ENCODE results near the gene SP6.

Gene SP6

DNA sequence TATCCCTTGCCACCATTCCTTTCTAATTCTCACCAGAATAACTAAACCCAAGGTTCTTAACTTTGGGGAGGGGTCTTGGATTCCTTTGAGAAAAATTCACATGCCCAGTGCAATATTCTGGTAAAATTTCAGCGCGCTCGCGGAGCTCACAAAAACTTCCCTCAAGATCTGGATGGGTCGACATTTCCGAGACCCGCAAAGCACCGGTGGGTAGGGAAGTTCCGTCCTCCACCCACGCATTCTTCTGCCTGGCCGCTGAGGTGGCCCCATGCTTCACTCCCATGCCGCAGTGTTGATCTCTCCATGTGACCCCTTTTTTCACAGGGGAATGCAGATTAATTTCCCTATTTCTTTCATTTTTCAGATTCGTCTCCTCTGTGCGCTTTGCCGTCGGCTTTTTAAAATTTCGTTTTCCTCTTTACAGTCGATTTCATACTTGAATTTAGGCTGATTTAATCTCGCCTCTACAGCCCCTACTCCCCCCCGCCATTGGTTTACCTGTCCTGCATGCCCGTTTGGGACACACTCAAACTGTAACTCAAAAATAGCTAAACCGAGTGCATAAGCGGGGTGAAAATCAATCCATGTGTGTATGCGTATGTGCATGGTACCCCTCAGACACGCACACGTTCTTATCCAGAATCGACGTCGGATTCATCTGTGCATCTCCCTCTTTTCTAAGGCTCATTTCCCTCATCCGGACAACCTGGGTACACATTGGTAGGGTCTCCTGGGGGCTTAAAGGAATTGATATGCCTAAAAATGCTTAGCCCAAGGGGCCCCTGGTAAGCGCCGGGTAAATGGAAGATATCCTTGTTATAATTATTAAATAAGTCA lies 1.4 kb upstream of the SP6 start:
- no peak for DNase-seq

DNA sequence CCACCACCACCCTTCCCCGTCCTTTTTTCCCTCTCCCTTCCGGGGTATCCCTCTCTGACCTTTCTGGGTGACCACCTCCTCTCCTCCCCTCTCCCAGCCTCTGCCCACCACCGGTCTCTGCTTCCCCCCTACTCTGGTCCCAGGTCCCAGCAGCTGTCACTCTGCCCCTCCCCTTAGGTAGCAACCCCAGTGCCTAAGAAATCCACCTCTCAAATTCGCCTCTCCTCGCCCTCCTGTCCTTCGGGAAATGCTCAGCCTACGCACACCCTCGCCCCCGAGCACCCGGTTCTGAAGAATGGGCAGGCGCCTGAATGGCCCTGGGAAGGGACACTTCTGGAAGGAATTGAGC lies 775 bp upstream of the SP6 start:
- no peak for DNase-seq

DNA sequence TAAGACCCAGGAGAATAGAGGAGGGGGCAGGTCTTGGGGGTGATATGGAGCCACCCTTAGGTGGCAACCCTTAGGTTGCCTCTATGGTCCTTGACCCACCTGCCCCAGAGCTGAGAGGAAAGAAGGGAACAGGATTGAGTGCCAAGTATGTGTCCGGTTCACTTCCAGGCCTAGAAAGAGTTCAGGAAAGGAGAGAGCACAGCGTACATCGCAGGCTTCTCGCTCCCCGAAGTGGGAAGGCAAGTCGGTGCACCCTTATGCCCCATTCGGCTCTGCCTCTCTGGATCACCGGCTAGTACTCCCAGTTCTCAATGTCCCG lies 631 bp downstream of the SP6 start:
- DNase-seq, result no peak

DNA sequence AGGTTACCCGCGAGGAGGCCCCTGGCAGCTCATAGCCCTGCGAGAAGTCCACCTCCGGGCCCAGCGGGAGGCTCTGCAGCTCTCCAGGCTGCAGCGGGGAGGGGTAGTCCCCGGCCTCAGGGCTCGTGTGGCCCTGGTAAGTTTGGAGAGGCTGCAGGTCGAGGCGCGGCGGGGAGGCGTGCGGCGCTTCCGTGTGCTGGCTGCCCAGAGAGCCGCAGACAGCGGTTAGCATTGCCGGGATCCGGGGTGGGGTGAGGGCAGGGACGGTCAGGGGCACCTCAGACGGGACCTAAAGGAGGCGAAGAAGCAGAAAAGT lies 2.8 kb downstream of the SP6 start:
- DNase-seq, result no peak

DNA sequence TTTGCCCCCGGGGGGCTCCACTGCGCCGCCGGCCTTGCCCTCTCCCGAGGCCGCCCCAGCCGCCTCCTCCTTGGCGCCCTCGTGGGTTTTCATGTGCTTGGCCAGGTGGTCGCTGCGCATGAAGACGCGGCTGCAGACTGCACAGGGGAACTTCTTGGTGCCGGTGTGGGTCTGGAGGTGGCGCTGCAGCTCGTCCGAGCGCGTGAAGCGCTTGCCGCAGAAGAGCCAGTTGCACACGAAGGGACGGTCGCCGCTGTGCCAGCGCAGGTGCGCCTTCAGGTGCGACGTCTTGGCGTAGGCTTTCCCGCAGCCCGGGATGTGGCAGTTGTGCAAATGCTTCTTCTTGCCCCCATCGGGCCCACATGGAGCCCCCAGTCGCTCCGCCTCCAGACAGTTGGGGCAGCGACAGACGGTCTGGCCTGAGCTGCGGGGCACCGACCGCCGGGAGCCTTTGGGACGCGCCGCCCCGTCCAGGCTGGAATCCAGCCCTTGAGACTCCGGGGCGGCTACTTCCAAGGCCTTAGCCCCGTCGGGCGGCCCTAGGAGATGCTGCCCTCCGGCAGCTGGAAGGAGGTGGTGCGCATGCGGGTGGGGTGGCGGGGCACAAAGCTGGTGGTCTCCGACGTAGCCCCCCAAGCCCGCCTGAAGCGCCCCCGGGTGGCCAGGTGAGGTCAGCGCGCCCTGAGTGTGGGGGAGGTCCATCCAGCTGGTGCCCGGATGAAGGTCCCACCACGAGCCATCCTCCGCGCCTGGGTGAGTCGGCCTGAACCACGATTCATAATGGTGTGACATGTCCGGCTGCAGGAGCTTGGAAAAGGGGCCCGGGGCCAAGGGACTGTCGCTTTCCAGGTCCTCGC lies 3.4 kb downstream of the SP6 start:
- no peak for DNase-seq

DNA sequence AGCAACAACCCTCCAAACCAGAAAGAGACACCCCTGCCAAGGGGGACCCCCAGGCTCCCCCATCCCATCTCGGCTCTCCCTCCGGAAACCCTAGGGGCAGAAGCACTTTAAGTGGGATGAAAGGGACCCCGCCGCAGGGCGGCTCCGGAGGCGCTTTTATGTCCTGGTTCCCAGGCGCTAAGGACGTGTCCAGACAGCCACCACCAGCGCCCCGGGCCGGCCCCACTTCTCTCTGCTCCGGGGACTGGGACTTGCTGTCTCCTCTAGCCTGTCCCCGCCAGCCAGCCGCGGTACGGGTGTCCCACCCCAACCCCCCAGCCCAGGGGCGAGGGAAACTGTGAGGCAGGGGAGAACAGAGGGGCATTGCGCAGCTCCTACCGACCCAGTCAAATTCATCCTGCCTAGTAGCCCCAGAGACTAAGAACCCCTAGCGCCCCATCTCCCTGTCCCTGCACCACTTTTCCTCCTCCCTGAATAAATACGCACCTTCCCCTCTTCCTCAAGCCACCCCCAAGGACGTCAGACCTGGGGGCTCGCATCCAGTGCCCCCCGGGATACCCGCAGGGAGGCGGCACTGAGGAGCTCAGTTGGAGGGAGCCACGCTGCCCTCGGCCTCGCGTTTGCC lies 4.1 kb downstream of the SP6 start:
- DNase-seq, result no peak

DNA sequence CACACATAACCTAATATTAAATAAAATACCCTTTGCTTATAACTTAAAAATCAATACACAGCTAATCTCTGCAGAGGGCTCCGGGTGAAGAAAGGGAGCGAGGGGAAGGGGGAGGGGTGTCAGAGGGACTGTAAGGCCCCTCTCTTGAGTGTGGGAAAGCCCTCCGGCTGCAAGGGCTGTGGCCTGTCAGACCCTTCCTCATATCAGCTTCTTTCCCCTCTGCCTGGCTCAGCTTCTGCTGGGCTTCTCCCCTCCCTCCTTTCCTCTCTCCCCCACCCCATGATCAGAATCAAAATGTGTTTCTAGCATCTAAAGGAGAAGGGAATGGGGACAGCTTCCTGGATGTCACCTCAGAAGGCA lies 5.3 kb downstream of the SP6 start:
- DNase-seq, result no peak

DNA sequence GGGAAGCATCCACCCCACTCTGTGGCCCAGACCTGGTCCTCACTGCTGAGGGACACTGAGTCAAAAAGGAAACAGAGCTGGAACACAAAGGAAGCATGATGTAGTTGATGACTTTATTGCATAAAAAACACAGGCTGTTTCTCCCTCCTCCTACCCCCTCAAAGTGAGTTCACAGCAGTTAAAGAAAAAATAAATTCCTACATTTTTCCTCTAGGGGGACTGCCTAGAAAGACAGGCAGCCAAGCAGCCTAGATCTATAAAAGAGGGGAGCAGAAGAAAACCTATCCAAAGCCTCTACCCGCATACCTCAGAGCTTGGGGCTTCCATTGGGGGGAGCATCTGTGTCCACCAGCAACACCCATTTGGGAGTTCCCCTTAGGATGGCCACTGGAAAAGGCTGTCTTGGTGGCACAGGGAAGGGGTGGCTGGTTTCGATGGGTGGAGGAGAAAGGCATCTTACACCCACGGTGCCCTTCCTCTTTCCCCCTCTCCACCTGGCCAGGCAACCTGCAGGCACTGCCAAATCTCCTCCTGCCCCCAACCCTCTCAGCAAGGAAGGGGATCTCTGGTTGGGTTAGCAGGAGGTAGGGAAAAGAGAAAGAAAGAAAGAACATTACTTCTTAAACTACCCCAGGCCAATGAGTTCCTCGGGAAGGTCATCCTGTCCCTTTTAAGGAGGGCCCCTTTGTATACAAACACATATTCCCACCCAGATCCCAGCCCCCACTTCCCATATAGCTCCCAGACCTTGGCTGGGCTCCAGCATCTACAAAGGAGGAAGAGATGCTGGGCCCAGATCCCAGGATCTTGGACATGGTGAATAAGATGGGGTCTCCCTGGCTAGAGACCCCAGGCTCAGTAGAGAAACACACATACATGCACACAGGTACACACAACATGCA lies 5.9 kb downstream of the SP6 start:
- DNase-seq, result no peak

DNA sequence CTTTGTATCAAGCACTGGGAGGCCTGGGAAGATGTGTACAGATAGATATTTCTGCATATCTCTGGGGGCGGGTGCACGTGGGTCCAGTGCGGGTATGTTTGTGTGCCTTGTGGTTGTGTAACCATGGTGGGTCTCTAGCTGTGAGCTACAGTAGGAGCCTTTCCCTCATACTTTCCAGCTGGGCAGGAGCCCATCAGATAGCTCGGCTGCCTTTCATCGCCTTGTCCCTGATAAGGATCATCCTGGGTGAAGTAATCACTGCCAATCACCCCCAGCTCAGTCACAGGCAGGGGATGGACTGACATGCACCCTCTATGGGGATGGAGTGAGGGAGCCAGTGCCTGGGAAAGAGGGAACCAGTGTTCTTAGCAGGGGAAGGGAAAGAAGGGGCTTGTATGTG lies 6.7 kb downstream of the SP6 start:
- peak; percentile 55 for DNase-seq

DNA sequence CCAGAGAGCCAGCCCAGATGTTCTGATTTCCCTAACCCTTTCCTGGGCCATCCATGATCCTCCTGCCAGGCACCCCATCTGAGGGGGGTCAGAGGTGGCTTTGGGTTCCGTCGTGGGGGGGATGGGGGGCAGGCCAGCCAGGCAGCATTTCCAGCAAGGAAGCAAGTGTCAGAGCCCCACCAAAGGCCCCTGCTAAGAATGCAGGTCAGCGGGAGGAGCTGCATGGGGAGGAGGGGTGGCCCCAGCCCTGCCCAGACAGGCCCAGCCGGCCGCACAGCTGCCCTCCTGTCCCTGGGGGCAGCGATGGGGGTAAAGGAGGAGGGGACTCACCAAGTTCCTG lies 7.6 kb downstream of the SP6 start:
- DNase-seq, result no peak

DNA sequence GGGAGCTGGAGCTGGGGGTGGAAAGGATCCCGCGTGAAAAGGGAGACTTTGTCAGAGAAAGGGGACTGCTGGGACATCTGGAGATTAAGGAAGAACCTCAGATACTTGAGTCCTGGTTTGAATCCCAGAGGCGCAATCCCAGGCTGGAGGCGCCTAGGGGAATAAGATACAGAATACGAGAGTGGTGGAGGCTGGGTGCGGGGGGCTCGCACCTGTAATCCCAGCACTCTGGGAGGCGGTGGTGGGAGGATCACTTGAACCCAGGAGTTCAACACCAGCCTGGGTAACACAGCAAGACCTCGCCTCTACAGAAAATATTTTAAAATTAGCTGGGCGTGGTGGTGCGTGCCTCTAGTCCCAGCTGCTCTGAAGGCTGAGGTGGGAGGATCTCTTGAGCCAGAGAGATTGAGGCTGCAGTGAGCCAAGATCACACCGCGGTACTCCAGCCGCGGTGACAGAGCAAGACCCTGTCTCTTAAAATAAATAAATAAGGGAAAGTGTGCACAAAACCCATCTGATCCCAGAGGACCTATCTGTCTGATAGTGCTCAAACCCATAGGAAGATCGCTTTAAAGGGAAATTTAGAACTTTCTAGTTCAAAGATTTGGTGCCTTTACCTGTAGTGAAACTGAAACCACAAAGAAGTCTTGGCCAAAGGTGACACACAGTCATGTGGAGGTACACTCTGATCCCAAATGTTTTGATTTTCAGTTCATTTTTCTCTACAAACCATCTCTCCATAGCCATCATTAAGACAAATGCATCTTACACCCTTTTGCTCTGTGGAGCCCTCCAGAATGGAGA lies 9.3 kb downstream of the SP6 start:
- DNase-seq, result no peak

DNA sequence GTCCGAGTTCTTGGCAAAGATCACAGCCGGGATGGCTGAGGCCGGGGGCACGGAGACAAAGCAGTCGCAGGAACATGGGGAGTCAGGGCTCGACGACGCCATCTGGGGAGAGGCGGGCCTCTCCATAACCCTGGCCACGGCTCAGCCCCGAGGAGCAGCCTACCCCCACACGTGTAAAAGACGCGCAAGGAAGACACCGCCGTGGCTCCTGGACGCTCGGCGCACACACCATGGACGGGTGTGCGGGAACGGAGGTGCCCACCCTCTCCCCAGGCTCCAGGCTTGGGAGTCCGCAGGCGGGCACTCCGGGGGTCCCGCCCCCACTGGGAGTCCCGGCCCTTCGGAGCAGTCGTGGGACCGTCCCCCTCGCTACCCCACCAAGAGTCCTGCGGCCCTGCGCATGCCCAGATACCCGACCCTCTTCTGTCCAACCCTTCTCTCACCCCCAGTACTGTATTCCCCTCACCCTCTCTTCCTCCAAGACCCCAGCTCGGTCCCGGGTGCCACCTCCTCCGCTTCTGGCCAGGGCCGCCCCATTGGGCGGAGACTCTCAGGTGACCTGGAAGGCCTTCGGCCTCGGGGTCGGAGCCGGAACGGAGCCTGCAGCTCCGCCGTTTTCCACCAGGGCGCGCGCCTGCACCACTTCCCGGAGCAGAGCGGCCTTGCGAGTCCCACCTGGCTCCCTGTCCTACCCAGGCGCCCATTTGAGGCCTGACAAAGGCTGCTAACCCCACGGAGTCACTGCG lies 10.0 kb downstream of the SP6 start, which contains the start of gene SCRN2:
Gene SCRN2 (minus strand): TSS at position 532 of the 746 bp plus-strand sequence. CDS start 430 bp downstream, at position 102.
- peak; percentile 90 for DNase-seq

DNA sequence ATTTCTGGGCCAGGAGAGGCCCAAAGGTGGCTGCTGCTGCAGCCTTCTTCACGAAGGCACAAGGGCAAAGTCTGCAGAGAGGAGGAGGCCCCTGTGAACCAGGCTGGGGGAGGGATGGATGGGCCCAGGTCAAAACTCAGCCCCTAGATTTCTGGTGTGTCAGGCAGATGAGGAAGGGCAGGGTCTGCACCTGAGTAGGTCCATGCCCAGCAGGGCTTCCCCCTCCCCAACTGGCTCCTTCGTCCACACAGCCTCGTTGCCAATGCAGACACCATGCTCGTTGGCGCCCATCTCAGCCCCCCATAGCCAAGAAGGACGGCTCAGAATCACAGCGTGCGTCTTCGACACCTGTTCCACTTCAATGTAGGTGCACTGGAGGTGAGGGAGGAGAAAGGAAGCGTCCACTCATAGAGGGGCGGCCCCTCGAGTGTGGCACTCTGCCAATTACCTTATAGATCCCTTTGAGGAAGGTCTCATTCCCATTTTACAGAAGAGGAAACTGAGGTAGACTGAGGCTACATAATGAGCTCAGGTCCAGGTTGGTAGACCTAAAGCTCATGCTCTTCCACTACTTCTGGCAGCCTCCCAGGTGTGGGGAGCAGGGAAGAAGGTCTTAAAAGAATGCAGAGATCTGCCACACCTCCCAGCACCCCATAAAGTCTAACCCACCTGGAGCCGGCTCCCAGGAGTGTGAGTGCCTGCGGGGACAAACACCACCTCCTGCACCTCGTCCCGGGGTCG lies 10.8 kb downstream of the SP6 start:
- DNase-seq, result no peak

DNA sequence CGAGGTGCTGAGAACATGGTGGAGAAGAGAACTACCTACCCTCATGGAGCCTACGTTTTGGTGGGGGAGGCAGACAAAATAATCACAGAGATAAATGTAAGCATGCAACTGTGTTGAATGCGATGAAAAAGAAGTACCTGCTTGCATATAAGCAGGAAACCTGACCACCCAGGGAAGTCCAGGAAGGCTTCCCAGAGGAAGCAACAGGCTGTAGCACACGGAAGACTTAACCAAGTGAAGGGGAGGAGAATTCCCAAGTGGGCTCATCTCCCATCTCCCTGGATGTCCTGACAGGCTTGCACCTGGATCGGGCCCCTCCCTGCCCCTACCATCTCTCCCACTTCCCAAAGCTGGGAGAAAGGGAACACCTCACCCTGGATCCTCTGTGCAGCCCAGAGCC lies 11.9 kb downstream of the SP6 start:
- DNase-seq, result no peak

DNA sequence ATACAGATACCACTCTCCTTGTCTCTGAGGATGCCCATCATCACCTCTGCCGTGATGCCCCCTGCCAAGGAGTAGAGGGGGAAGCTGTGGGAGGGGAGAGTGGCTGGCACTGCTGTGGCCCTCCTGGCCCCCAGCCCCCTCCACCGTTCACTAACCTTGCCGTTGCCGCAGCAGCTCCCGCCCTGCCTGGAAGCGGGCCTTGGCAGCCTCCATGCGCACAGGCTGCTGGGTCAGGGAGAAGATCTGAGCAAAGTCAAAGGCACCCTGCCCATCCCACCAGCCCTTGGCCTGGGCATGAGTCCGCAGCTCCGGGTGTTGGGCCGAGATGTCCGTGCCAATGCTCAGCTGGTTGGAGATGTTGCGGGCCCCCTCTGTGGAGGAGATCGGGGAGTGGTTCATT lies 12.3 kb downstream of the SP6 start:
- no peak for DNase-seq

DNA sequence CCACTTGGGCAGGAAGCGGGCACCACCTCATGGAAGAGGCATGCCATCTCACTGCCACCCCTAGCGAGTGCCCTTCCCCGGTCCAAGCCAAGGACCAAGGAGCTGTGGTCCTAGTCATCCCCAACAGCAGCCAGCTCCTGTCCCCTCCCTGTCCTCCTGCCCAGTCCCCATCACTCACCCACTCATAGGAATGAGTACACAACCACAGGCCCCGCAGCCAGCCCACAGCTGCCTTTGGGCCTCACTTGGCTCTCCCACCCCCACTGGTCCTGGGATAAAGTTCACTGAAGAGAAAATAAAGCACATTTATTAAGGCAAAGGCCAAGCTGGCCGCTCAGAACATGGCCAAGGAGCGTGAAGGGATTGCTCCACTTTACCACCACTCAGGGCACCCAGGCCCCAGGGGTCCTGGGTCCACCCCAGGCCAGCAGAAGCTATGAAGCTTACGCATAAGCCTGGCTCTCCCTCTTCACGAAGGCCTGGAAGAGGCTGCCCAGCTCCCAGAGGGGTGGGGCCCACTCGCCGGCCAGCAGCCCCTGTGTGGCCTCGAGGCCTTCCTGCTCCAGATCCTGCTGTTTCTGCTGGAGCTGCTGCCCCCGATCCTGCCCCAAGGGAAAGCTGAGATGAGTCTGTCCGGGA lies 13.4 kb downstream of the SP6 start:
- no peak for DNase-seq

DNA sequence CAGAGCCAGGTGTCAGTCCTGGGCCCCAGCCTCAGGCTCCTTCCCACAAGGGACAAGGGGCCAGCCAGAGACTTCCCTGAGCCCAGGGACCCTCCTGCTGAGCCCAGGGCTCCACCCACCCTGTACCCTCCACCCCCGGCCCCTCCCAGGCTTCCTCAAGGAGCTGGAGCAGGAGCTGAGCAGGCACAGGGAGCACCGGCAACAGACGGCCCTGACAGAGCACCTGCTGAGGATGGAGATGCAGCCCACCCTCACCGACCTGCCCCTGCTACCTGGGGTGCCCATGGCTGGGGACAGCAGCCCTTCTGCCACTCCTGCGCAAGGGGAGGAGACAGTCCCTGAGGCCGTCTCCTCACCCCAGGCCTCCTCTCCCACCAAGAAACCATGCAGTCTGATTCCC lies 14.4 kb downstream of the SP6 start:
- no peak for DNase-seq

DNA sequence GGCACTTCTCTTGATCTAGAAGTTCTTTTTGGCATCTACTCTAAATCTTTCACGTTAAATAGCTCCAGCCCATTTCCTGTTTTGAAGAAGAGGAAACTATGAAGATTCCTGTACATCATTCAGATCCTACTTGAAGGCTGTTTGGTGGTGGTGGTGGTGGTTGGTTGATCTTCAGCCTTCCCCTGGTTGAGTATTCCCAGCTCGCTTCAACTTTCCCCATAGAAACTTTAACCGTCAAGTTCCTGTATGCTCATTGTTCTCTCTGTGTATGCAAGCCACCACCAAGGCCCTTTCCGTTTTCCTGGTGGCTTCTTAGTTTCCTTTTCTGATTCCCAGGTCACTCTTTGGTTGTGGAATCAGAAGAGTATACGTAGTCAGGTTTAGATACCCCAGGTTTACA lies 16.2 kb downstream of the SP6 start:
- DNase-seq, result no peak

DNA sequence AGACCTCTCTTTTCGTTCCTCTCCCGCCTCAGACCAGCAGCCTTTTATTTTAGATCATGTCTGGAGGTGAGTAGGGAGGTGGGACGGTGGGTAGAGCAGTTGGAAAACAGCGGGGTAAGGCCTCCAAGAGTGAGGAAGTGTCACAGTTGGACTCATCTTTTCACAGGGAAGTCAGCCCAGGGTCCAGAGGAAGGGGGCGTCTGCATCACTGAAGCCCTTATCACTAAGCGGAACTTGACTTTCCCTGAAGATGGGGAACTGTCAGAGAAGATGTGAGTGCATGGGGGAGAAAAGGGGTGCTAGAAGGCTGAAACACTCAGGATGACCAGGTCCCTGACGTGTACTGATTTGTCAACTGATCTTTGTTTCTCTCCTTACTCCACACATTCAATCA lies 19.0 kb downstream of the SP6 start:
- DNase-seq, result no peak
